Esophagus squamous epithelium (tissue), 4 donors: ENCODE measurements around the gene SLFN13. TPM values are rescaled to one million over a fixed set of nuclear protein-coding genes. Genes with fewer than 3 reads are reported as not detected.

Experiments used
- small RNA-seq, 4 donors: library from RNA; depleted of rRNA; stranded (forward); fragments of <200 nt; gene quantifications; one replicate each; pipeline ENCODE3, GENCODE V24; 2016
- total RNA-seq, 4 donors: library from RNA; depleted of rRNA; stranded (reverse); fragments of >200 nt; gene quantifications; one replicate each; pipeline ENCODE4 v1.1.0, GENCODE V29; 2016

SLFN13 gene
- total RNA-seq, 4 donors from 2014 or later = 2.7 to 7.6 (median 5.8) TPM

Small RNA genes within 50 kb of the gene (small RNA-seq; reads per million reads assigned to genes)
- gene AC060766.5 = 0 reads per million in 4 donors

Other genes starting within 250 kb of the SLFN13 start
- 10 to 100 TPM in 2 of 4 donors, 1 to 10 TPM in 2; 7.3 to 20.4 (median 14.0) TPM for gene SLFN5, start 205.7 kb downstream of the SLFN13 start, total RNA-seq
- gene SLFN11, start 75.1 kb downstream of the SLFN13 start, total RNA-seq = 10 to 100 TPM in 2 of 4 donors, 1 to 10 TPM in 2; 1.4 to 12.4 (median 10.1) TPM
- gene SLFN12, start 16.3 kb downstream of the SLFN13 start, total RNA-seq = 1 to 10 TPM; 1.3 to 5.0 (median 3.7) TPM
- 1 to 10 TPM in 3 of 4 donors, under 1 TPM in 1; 0.50 to 3.4 (median 1.2) TPM for gene SLFN12L, start 88.9 kb upstream of the SLFN13 start, total RNA-seq
- gene SLFN14, start 112.1 kb upstream of the SLFN13 start, total RNA-seq = not detected
- 1 to 10 TPM in 3 of 4 donors, under 1 TPM in 1; 0.95 to 4.4 (median 3.6) TPM for gene PEX12, start 129.8 kb upstream of the SLFN13 start, total RNA-seq
- 10 to 100 TPM in 3 of 4 donors, 1 to 10 TPM in 1; 9.7 to 99.4 (median 37.4) TPM for gene AP2B1, start 138.6 kb upstream of the SLFN13 start, total RNA-seq